PC-3 (cell line): ENCODE measurements around the gene MRPS9.

ENCODE experiments used
- EZH2 ChIP-seq: fragments of 300-600 bp; sonication (generic); IDR thresholded peaks from one replicate; pipeline ENCODE4 v1.6.1; 2017; ENCODE audit warnings: antibody characterized with exemption, mild to moderate bottlenecking, low read length; ENCODE audit not compliant: unreplicated experiment
- TF ChIP-seq, protein P1 (sequence below): fragments of 300-600 bp; sonication (generic); conservative IDR thresholded peaks from 2 replicates; pipeline ENCODE4 v1.5.1; 2017; ENCODE audit warnings: antibody characterized with exemption, low read depth, mild to moderate bottlenecking, low read length

DNA sequence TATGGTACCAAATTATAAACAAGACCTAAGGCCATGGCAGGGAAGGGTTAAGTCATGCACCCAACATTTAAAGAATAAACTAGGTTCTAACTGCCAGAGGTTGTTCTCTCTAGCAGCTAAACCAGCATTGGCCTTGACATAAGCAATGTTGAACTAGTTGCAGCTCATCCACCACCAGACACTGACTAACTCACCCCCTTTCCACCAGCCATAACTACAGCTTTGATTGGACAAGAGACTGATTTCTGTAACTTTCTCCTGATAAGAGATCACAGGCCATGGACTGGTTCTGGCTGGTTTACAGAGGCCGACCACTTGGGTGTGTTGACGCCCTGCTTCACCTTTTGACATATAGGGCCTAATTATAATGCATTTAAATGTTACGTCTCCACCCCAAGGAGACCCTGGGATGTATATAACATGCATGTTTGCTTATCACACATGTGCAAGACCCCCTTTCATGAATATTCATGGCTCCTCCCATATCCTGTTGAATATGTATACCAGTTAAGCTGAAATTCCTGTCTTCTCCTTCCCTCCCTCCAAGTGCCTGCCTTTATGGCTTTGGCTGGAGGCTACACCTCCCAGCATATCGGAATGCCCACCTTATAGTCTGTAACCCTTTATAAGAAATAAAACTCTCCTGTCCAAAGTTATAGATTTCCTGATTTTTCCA is 75.9 kb downstream of the MRPS9 start:
- TF ChIP-seq, protein P1, sequence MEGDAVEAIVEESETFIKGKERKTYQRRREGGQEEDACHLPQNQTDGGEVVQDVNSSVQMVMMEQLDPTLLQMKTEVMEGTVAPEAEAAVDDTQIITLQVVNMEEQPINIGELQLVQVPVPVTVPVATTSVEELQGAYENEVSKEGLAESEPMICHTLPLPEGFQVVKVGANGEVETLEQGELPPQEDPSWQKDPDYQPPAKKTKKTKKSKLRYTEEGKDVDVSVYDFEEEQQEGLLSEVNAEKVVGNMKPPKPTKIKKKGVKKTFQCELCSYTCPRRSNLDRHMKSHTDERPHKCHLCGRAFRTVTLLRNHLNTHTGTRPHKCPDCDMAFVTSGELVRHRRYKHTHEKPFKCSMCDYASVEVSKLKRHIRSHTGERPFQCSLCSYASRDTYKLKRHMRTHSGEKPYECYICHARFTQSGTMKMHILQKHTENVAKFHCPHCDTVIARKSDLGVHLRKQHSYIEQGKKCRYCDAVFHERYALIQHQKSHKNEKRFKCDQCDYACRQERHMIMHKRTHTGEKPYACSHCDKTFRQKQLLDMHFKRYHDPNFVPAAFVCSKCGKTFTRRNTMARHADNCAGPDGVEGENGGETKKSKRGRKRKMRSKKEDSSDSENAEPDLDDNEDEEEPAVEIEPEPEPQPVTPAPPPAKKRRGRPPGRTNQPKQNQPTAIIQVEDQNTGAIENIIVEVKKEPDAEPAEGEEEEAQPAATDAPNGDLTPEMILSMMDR: no peak
- no peak for TF ChIP-seq EZH2
